Erythroblast (primary cell): Measurements from ENCODE around the gene SH3RF1.

ENCODE experiments used
- GATA1 ChIP-seq: IDR thresholded peaks from 2 replicates; pipeline ENCODE4 v1.6.1; 2011; ENCODE audit warnings: low read depth, mild to moderate bottlenecking, control low read depth, low read length, moderate library complexity
- POLR2A ChIP-seq: IDR thresholded peaks from 2 replicates; pipeline ENCODE4 v1.6.1; 2011; ENCODE audit warnings: mild to moderate bottlenecking, low read length

DNA sequence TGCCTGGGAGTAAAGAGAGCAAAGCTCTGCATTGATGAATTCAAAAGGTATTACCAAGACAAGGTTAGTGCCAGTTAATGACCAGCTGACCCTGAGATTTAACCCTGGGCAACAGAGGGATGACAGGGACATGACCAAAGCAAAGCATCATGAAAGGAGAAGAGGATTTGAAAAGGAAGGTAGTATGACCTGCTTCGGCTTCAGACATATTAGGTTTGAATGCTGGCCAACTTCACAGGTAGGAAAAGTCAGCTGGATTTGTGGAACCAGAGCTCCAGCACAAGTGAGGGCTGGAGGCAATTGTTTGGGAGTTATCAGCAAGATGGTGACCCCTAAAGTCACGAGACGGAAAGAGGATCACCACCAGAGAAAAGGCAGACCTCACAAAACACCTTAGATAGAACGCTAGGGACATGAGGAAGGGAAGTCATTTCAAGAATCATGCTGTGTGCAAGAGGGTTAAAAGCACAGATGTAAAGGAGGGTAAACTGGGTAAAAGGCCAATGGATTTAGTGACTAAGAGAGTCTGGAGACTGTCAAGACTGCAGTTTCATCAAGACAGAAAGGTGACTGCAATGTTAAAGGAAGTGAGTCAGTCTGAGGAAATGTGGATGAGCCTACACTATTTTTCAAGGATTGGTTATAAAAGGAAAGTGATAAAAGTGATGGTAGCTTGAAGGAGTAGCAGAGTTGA, 45.6 kb downstream of the SH3RF1 start:
- TF ChIP-seq POLR2A (no peak), GATA1 (no peak)
